Measurements from ENCODE around the gene SHLD1.

- no peak for TF ChIP-seq EZH2 (IDR thresholded peaks at IDR 0.05; ENCODE audit: borderline replicate concordance, insufficient read depth, low read length, poor library complexity, severe bottlenecking)
- TF ChIP-seq CTCF (IDR thresholded peaks at IDR 0.05; ENCODE audit: poor library complexity, severe bottlenecking), result no peak
- no peak for TF ChIP-seq POLR2AphosphoS5 (IDR thresholded peaks at IDR 0.05)
- TF ChIP-seq TAF1 (IDR thresholded peaks at IDR 0.05; ENCODE audit: low read depth), result no peak
- TF ChIP-seq EP300 (conservative IDR thresholded peaks at IDR 0.05; ENCODE audit: poor library complexity, severe bottlenecking), result no peak
- TF ChIP-seq REST (IDR thresholded peaks at IDR 0.05; ENCODE audit: borderline replicate concordance), result no peak
- TF ChIP-seq RAD21 (conservative IDR thresholded peaks at IDR 0.05), result no peak
Measured at GRCh38 chr20:5833309-5833941, 83.2 kb downstream of the SHLD1 start.
